HG03135 (cell line): ENCODE data around the gene CRHR1.

ENCODE experiments used
- ATAC-seq: cut with Tn5 transposase; IDR thresholded peaks from one replicate; pipeline ENCODE4 v1.9.1; 2021; ENCODE audit warnings: mild to moderate bottlenecking, moderate library complexity; ENCODE audit not compliant: unreplicated experiment

The CRHR1 gene

GRCh38 chr17:45787044-45787443 lies 2.9 kb downstream of the CRHR1 start:
- no peak for ATAC-seq

DNA sequence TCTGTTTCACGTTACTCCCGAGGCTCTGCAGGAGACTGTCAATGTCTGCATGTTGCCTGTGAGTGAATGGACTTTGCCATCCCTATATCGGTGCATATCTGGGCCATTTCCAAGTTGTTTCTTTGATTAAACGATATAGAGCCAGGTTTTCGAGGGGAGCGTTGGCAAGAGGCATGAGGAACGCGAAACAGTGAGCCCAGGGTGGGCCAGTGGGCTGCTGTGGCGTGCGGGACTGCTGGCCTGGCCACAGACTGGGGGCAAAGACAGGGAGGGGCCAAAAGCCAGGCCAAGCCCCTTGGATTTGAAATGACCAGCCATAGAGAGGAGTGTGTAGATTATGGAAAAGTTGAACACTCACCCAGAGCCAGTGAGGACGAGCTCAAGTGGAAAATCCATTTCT lies 3.5 kb downstream of the CRHR1 start:
- no peak for ATAC-seq

DNA sequence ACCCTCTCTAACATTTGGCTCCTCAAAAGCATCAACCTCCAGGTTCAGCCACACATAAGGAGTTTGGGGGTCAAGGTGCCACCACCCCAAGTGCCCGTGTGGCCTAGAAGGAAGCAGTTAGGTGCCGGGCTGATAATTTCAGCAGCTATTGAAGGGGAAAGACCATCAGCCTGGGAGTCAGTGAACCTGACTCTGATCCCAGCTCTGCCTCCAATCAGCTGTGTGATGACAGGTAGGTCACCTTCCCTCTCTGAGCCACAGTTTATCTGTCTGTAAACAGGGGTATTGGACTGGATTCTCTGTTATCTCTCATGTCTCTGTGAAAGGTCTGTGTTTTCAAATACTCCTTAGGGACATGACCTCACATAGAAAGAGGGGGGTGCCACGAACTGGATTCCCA lies 3.9 kb downstream of the CRHR1 start:
- ATAC-seq, result no peak

DNA sequence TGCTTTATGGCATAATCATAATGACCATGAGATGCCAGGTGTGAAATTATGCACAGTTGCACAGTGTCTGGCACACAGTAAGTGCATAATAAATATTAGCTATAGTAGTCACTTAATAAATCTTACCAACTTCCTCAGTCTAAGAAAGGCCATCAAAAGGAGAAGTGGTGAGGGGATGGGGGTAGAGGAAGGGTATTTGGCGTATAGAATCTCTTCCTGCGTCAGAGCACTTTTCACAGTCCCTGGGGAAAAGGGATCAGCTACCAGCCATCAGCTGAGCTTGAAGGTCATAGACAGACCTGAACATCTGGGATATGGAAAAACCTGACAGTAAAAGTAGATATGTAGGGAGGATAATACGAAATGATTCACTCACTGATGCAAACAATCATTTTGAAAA lies 5.8 kb downstream of the CRHR1 start:
- ATAC-seq, result no peak

GRCh38 chr17:45790296-45790922 lies 6.3 kb downstream of the CRHR1 start:
- no peak for ATAC-seq

- ATAC-seq, result no peak
Observed at GRCh38 chr17:45791041-45791582, 7.0 kb downstream of the CRHR1 start.

DNA sequence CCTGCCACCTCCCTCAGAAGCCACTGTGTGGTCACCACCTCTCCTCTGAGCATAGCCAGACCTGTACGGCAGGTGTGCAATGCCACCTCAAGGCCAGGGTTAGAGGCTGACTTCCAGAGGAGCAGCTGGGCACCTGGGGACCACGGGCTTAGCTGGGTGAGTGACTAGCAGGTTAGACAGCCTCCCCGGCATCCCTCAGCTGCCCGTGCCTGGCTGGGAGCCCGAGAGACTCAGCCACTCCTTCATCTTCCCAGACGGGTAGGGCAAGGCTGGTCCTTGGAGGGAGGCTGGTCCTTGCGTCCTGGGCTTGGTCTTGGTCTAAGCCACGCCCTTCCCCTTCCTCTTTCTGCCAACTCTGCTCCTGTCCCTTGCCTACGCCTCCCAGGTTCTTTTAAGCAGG lies 7.8 kb downstream of the CRHR1 start:
- no peak for ATAC-seq

GRCh38 chr17:45792437-45792836 lies 8.3 kb downstream of the CRHR1 start:
- ATAC-seq, result no peak

DNA sequence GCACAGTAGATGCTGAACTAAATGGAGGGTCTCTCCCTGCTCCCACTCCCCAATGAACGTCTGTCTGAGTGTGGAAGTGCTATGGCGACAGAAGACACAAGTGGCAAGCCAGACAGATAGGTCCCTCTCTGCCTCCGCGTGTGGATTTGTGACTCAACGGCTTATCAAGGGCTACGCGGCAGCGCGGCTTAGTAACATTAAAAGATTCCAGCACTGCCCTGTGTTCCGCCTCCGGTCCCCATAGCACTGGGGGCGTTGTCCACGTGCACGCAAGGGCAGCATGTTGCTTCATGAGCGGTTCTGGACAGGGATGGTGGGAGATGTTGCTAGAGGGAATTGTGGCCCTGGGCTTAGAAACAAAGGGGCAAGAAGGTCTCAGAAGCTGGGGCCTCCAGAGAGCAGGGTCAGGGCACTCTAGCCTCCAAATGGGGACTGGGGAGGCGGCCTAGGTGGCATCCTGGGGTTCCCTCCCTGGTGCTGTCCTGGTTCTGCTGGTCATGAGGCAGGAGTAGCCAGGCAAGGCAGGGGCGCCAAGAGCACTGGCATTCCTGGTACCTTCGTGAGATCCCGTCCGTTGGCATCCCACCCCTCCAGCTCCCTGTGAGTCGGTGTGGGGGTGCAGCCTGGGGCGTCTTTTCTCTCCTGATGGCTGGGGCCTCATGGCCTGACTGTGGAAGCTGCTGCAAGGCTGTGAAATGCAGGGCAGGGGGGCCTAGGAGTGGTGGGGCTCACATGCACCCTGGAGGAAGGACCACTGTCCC lies 9.1 kb downstream of the CRHR1 start:
- ATAC-seq, result no peak

DNA sequence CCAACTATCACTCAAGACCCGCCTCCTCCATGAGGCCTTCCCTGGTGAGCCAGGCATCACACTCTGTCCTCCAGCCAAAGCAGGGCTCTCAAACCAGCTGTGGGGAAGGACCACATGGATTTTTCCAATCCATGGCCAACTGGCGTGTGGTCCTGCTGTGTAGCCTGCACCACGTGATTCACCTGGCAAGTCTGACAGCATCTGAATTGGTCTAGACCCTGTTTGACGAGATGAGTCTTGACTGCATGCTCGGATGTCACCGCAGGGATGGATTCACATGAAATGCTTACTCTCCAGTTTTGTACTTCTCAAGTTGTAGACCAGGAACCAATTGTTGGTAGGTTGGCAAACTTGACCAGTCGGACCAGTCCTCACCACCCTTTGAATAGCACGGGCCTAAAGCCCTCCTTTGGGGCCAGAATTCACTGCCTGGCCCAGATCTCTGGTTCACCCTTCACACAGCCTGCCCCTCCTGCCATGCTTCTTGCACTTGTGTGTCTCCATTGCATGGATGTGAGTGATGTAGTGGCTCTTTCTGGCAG lies 9.9 kb downstream of the CRHR1 start:
- ATAC-seq, result no peak

- no peak for ATAC-seq
Observed at GRCh38 chr17:45794840-45795239, 10.7 kb downstream of the CRHR1 start.

DNA sequence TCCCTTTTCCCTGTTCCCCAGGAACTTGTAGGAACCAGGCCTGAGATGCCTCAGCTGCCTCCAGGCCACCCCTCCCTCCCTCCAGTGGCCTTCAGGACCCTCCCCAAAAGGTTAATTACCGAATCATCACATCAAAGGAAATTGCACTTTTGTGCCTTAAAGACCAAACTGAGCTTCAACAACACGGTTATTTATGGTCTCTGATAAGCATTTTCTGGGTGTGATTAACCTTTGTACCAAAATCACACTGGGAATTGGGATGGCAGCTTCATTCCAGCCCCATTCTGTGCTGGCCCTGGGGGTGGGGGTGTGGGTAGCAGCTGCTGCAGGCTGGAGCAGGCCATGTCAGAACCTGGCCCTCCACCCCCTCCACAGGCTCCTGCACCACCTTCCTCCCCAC lies 16.7 kb downstream of the CRHR1 start:
- ATAC-seq, result no peak

GRCh38 chr17:45801421-45801820 lies 17.3 kb downstream of the CRHR1 start:
- no peak for ATAC-seq

- ATAC-seq, result no peak
Observed at GRCh38 chr17:45808845-45809244, 24.7 kb downstream of the CRHR1 start.

- ATAC-seq, result no peak
Observed at GRCh38 chr17:45809499-45809898, 25.4 kb downstream of the CRHR1 start.

- ATAC-seq, result no peak
Observed at GRCh38 chr17:45812102-45812501, 28.0 kb downstream of the CRHR1 start.

- no peak for ATAC-seq
Observed at GRCh38 chr17:45813048-45813725, 29.1 kb downstream of the CRHR1 start.

DNA sequence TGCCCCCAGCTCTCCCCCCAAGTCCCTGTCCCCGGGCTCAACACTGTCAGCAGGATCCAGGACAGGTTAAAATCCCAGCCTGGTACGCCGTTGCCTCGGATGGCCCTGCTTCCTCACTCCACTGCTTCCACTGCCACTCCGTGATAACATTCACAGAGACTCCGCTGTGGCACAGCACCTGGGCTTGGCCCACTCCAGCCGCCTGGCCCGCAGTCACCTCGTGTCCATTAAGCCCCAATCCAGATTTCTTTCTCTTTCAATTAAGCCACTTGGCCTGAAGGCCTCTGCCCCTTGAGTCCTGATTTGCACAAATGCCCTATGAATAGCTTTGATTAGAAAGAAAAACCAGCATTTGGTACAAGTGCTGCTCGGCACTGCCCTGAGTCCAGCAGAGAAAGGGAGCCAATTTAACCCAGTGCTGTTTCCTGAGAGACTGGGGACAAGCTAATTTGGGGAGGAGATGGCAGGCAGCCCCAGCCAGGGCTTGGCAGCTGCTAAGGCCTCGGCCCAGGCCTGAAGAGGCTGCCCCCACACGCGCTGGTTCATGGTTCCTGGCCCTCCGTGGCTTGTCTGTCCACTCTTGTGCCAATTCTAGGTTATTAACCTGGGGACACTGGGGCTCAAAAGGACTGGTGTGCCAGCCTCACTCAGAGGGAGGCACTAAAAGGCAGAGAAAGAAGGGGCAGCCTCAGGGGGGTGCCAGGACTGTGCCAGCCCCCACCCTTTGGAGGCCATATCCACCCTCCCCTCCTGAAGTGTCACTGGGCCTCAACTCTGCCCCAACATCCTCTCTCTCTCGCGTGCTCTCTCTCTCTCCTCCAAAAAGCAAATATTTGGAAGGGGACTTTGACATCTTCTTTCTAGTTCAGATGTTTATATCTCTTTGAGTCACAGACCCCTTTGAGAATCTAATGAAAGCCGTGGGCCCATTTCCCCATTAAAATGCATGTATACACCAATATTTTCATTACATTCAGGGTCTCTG lies 30.8 kb downstream of the CRHR1 start:
- ATAC-seq, result no peak

DNA sequence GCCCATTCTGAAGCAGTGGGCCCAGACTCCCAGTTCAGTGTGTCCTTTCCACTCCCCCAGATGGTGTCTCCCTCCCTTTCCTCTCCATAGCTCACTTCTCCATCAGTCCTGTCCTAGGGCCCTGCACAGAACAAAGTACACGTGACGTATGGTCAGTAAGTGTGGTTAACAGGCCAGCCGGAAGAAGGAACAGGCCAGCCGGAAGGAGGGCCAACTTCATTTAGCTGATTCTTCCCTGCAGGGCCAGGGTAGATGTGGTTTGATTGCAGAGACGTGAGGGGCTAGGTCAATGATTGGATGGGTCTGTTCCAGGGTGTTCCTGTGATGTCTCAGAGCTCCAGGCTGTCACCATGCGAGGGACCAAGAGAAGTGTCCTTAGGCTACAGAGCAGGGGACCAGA lies 31.6 kb downstream of the CRHR1 start:
- ATAC-seq, result no peak

DNA sequence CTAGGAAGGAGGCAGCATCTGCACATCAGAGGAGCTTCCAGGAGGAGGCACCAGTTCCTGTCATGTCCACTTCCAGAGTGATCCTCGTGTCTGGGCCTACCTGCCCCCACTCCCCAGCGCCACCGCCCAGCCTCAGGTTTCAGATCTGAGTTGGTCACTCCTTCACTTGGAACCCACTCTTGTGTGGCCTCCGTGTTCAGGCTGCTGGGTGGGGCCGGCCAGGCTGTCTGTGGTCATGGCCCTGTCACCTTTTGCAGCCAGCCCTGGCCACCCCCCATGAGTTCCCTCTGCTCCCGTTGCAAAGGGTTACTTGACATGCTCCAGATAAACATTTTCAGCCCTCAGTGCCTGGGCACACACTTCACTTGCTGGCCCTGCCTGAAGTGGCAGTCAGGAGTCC lies 33.9 kb downstream of the CRHR1 start:
- ATAC-seq, result no peak
